CD4-positive, CD25-positive, alpha-beta regulatory T cell (primary cell): ENCODE measurements around the gene CENATAC. TPM values are rescaled to one million over a fixed set of nuclear protein-coding genes. Genes with fewer than 3 reads are reported as not detected.
A peak's percentile ranks its signal among the peaks of the same experiment; 100 is the strongest.

Source experiments
- ATAC-seq, 2 donors: fragments of 150-1000 bp; cut with Tn5 transposase; one replicate each; pipeline ENCODE4 v1.10.0; 2021; ENCODE audit warnings: low read depth in 2 of 2, moderate number of reproducible peaks in 2 of 2, moderate library complexity in 1 of 2
- DNase-seq, 3 donors: peaks; one replicate each; pipeline versions ENCODE4 v3.0.0 to v3.0.0-alpha.2; 2012 to 2022; ENCODE audit warnings: mixed read lengths in 1 of 3
- H3K27ac ChIP-seq: one replicate; pipeline ENCODE4 v1.7.0; 2013; ENCODE audit warnings: mild to moderate bottlenecking, low read length; ENCODE audit not compliant: insufficient read depth, poor library complexity, severe bottlenecking
- H3K27me3 ChIP-seq: one replicate; pipeline ENCODE4 v1.7.0; 2013; ENCODE audit warnings: low read length; ENCODE audit not compliant: control insufficient read depth, insufficient read depth
- H3K36me3 ChIP-seq: one replicate; pipeline ENCODE4 v1.7.0; 2013; ENCODE audit warnings: mild to moderate bottlenecking, low read length, moderate library complexity; ENCODE audit not compliant: control insufficient read depth, insufficient read depth
- H3K4me1 ChIP-seq: 2 replicates; pipeline ENCODE4 v1.7.0; 2013; ENCODE audit warnings: mild to moderate bottlenecking, low read length; ENCODE audit not compliant: insufficient read depth, control insufficient read depth, poor library complexity, severe bottlenecking
- H3K4me3 ChIP-seq: one replicate; pipeline ENCODE4 v1.7.0; 2013; ENCODE audit warnings: low read depth, mild to moderate bottlenecking, low read length, moderate library complexity
- H3K9me3 ChIP-seq, 2 experiments: 1 replicate in 1 of 2; 2 replicates in 1 of 2; pipeline ENCODE4 v1.7.0; 2013; ENCODE audit warnings: low read length in 2 of 2, mild to moderate bottlenecking in 1 of 2, moderate library complexity in 1 of 2; ENCODE audit not compliant: control insufficient read depth in 2 of 2
- H3K27ac Mint-ChIP-seq, 3 donors: one replicate each; pipeline ENCODE4 v1.8.0; 2020 to 2022; ENCODE audit warnings: mild to moderate bottlenecking in 3 of 3, mixed read lengths in 3 of 3, moderate library complexity in 2 of 3
- H3K27me3 Mint-ChIP-seq: one replicate; pipeline ENCODE4 v1.8.0; 2022; ENCODE audit warnings: mild to moderate bottlenecking, mixed read lengths
- H3K36me3 Mint-ChIP-seq: one replicate; pipeline ENCODE4 v1.8.0; 2020; ENCODE audit warnings: mixed read lengths
- H3K4me1 Mint-ChIP-seq, 4 donors: one replicate each; pipeline ENCODE4 v1.8.0; 2020 to 2022; ENCODE audit warnings: mixed read lengths in 4 of 4, mild to moderate bottlenecking in 1 of 4
- H3K4me3 Mint-ChIP-seq, 4 donors: one replicate each; pipeline ENCODE4 v1.8.0; 2020 to 2022; ENCODE audit warnings: mild to moderate bottlenecking in 4 of 4, mixed read lengths in 4 of 4, moderate library complexity in 3 of 4
- H3K9me3 Mint-ChIP-seq, 7 donors: one replicate each; pipeline ENCODE4 v1.8.0; 2020 to 2022; ENCODE audit warnings: mixed read lengths in 7 of 7, mild to moderate bottlenecking in 3 of 7, moderate library complexity in 2 of 7
- polyA plus RNA-seq, 4 donors: library from polyadenylated mRNA; unstranded; fragments of 300-500 nt; fragmentation: Illumina TruSeq; gene quantifications; one replicate each; pipeline ENCODE4 v1.2.3, GENCODE V29; 2021
- total RNA-seq: library from RNA; stranded (reverse); gene quantifications from one replicate; pipeline ENCODE4 v1.2.3, GENCODE V29; 2022

CENATAC gene
- total and polyA plus RNA-seq, 5 donors from 2014 or later = 10.0 to 116 (median 11.9) TPM

GRCh38 chr11:119024430-119025098, 26.6 kb downstream of the CENATAC start:
- Mint-ChIP-seq H3K27ac (peak overlapping the region in 1 of 3 donors; percentile 78), H3K9me3 (no peaks in the 10 kb centered on the region), H3K27me3 (no peaks in the 10 kb centered on the region), H3K4me1 (peaks cover 20 to 63% (median 30%) of the 10 kb centered on the region in 4 donors), H3K4me3 (peak overlapping the region in 1 of 4 donors; percentile 53), H3K36me3 (peaks cover 37% of the 10 kb centered on the region)
- Histone ChIP-seq H3K27me3 (no peaks in the 10 kb centered on the region), H3K4me1 (peaks cover 27% of the 10 kb centered on the region), H3K36me3 (peaks cover 52% of the 10 kb centered on the region), H3K27ac (no peak overlapping the region), H3K4me3 (no peak overlapping the region), H3K9me3 (no peaks in the 10 kb centered on the region)
- no peak for ATAC-seq
- no peak for DNase-seq

GRCh38 chr11:119025099-119025473, 27.1 kb downstream of the CENATAC start:
- Mint-ChIP-seq H3K9me3 (no peaks in the 10 kb centered on the region), H3K4me3 (peak overlapping the region in 1 of 4 donors; percentile 53), H3K27me3 (no peaks in the 10 kb centered on the region), H3K36me3 (peaks cover 34% of the 10 kb centered on the region), H3K27ac (peak overlapping the region in 1 of 3 donors; percentile 78), H3K4me1 (peaks cover 15 to 62% (median 31%) of the 10 kb centered on the region in 4 donors)
- Histone ChIP-seq H3K36me3 (peaks cover 47% of the 10 kb centered on the region), H3K4me3 (no peak overlapping the region), H3K27ac (no peak overlapping the region), H3K27me3 (no peaks in the 10 kb centered on the region), H3K4me1 (peaks cover 27% of the 10 kb centered on the region), H3K9me3 (no peaks in the 10 kb centered on the region)
- DNase-seq (no peak), ATAC-seq (no peak)

- Histone ChIP-seq H3K4me3 (no peak overlapping the region), H3K9me3 (no peaks in the 10 kb centered on the region), H3K36me3 (peaks cover 47% of the 10 kb centered on the region), H3K27ac (no peak overlapping the region), H3K27me3 (no peaks in the 10 kb centered on the region), H3K4me1 (peaks cover 26% of the 10 kb centered on the region)
- Mint-ChIP-seq H3K27ac (peak overlapping the region in 2 of 3 donors; percentile 49 to 78), H3K9me3 (no peaks in the 10 kb centered on the region), H3K4me1 (peaks cover 14 to 59% (median 29%) of the 10 kb centered on the region in 4 donors), H3K4me3 (peak overlapping the region in 2 of 4 donors; percentile 53 to 59), H3K36me3 (peaks cover 32% of the 10 kb centered on the region), H3K27me3 (no peaks in the 10 kb centered on the region)
- no peak for DNase-seq
- no peak for ATAC-seq
These were observed 27.6 kb downstream of the CENATAC start for GRCh38 chr11:119025541-119025940.

GRCh38 chr11:119025978-119026766, 28.2 kb downstream of the CENATAC start:
- H3K27me3 Mint-ChIP-seq = no peaks in the 10 kb centered on the region
- no peak overlapping the region for H3K4me3 ChIP-seq
- H3K9me3 Mint-ChIP-seq = no peaks in the 10 kb centered on the region
- peaks cover 23% of the 10 kb centered on the region for H3K4me1 ChIP-seq
- H3K36me3 ChIP-seq = peaks cover 45% of the 10 kb centered on the region
- H3K36me3 Mint-ChIP-seq = peaks cover 32% of the 10 kb centered on the region
- peak overlapping the region in 1 of 4 donors; percentile 98 for H3K4me3 Mint-ChIP-seq
- H3K27me3 ChIP-seq = no peaks in the 10 kb centered on the region
- peaks cover 14 to 60% (median 29%) of the 10 kb centered on the region in 4 donors for H3K4me1 Mint-ChIP-seq
- H3K27ac Mint-ChIP-seq = peak overlapping the region in 2 of 3 donors; percentile 49 to 59
- DNase-seq (no peak), ATAC-seq (no peak)
- no peaks in the 10 kb centered on the region for H3K9me3 ChIP-seq
- no peak overlapping the region for H3K27ac ChIP-seq

GRCh38 chr11:119026970-119027369, 29.0 kb downstream of the CENATAC start:
- no peak for DNase-seq
- Mint-ChIP-seq H3K36me3 (peaks cover 27% of the 10 kb centered on the region), H3K27me3 (no peaks in the 10 kb centered on the region), H3K9me3 (no peaks in the 10 kb centered on the region), H3K27ac (peak overlapping the region in 2 of 3 donors; percentile 51 to 76), H3K4me3 (peak overlapping the region in 1 of 4 donors; percentile 98), H3K4me1 (peaks cover 9 to 52% (median 24%) of the 10 kb centered on the region in 4 donors)
- peaks cover 37% of the 10 kb centered on the region for H3K36me3 ChIP-seq
- H3K4me1 ChIP-seq = peaks cover 17% of the 10 kb centered on the region
- H3K9me3 ChIP-seq = no peaks in the 10 kb centered on the region
- no peaks in the 10 kb centered on the region for H3K27me3 ChIP-seq
- no peak overlapping the region for H3K4me3 ChIP-seq
- ATAC-seq = no peak
- H3K27ac ChIP-seq = no peak overlapping the region

- H3K4me3 ChIP-seq = no peak overlapping the region
- Mint-ChIP-seq H3K4me1 (peaks cover 9 to 46% (median 24%) of the 10 kb centered on the region in 4 donors), H3K27me3 (no peaks in the 10 kb centered on the region), H3K9me3 (no peaks in the 10 kb centered on the region), H3K4me3 (peak overlapping the region in 2 of 4 donors; percentile 48 to 98), H3K36me3 (peaks cover 27% of the 10 kb centered on the region), H3K27ac (peak overlapping the region; percentile 26 to 76 (median 51))
- peaks cover 31% of the 10 kb centered on the region for H3K36me3 ChIP-seq
- no peak for DNase-seq
- no peak overlapping the region for H3K27ac ChIP-seq
- H3K4me1 ChIP-seq = peaks cover 17% of the 10 kb centered on the region
- no peaks in the 10 kb centered on the region for H3K9me3 ChIP-seq
- no peaks in the 10 kb centered on the region for H3K27me3 ChIP-seq
- ATAC-seq = no peak
These were observed 29.8 kb downstream of the CENATAC start for GRCh38 chr11:119027561-119028345.

GRCh38 chr11:119028346-119029068, 30.6 kb downstream of the CENATAC start:
- H3K4me3 Mint-ChIP-seq = peak overlapping the region; percentile 4 to 98 (median 87)
- peak overlapping the region; percentile 14 to 90 (median 82) for H3K27ac Mint-ChIP-seq
- peaks cover 6 to 40% (median 19%) of the 10 kb centered on the region in 4 donors for H3K4me1 Mint-ChIP-seq

More at GRCh38 chr11:119028346-119029068, 30.6 kb downstream of the CENATAC start:
- Histone ChIP-seq H3K4me3 (no peak overlapping the region), H3K9me3 (no peaks in the 10 kb centered on the region), H3K27ac (no peak overlapping the region), H3K36me3 (peaks cover 24% of the 10 kb centered on the region), H3K27me3 (no peaks in the 10 kb centered on the region), H3K4me1 (peaks cover 17% of the 10 kb centered on the region)
- peaks cover 22% of the 10 kb centered on the region for H3K36me3 Mint-ChIP-seq
- ATAC-seq = no peak
- no peaks in the 10 kb centered on the region for H3K27me3 Mint-ChIP-seq
- DNase-seq = no peak
- no peaks in the 10 kb centered on the region for H3K9me3 Mint-ChIP-seq
